GM18907 (cell line): ENCODE results near the gene DCC.
"Not testable (repeated sequence)": the region's sequence is repeated elsewhere in the genome, so short reads cannot be mapped to it uniquely, and the experiment has no call there.

ENCODE experiments used
- ATAC-seq: cut with Tn5 transposase; IDR thresholded peaks from one replicate; pipeline ENCODE4 v1.9.1; 2021; ENCODE audit warnings: mild to moderate bottlenecking, moderate library complexity; ENCODE audit not compliant: unreplicated experiment

The DCC gene

GRCh38 chr18:53458268-53458667 lies 1118.3 kb downstream of the DCC start:
- no peak for ATAC-seq

GRCh38 chr18:53458944-53459580 lies 1119.1 kb downstream of the DCC start:
- no peak for ATAC-seq

DNA sequence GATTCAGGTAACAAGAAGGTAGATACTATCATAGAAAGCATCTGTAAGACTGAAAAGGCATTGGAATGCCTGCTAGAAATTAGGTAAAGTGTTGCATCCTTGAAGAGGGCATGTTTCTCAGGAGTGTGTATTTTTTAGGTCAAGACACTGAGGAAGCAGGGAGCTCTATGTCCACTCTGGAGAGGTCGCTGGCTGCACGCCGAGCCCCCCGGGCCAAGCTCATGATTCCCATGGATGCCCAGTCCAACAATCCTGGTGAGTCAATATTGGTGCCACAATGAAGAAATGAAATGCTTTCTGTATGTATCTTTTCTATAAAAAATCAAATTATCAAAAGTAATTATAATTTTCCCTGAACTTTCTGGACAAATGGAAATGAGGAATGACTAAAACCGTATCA lies 1127.8 kb downstream of the DCC start:
- ATAC-seq: no peak

GRCh38 chr18:53468173-53468572 lies 1128.2 kb downstream of the DCC start:
- ATAC-seq: not testable (repeated sequence)

- ATAC-seq: no peak
Observed at GRCh38 chr18:53472546-53472945, 1132.5 kb downstream of the DCC start.

DNA sequence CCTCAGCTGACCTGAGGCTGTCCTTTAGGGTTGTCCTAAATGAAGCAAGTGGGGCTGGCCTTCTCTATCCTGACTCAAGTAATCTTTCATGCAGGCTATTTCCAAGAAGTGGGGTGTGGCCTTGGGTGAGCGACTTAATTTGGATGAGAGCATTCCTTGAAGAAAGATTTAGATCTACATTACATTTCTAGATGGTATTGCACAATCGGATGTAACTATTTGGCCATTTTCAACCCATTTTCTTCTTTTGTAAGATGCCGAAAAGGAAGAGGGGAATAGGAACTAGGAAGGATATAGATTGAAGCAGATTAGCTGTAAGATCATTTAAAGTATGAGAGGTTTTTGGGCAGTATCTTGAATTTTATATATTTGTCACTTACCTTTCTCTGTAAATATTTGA lies 1138.2 kb downstream of the DCC start:
- no peak for ATAC-seq

GRCh38 chr18:53486296-53486695 lies 1146.3 kb downstream of the DCC start:
- no peak for ATAC-seq

- ATAC-seq: no peak
Observed at GRCh38 chr18:53489266-53489665, 1149.3 kb downstream of the DCC start.

- ATAC-seq: no peak
Observed at GRCh38 chr18:53490019-53490418, 1150.0 kb downstream of the DCC start.

DNA sequence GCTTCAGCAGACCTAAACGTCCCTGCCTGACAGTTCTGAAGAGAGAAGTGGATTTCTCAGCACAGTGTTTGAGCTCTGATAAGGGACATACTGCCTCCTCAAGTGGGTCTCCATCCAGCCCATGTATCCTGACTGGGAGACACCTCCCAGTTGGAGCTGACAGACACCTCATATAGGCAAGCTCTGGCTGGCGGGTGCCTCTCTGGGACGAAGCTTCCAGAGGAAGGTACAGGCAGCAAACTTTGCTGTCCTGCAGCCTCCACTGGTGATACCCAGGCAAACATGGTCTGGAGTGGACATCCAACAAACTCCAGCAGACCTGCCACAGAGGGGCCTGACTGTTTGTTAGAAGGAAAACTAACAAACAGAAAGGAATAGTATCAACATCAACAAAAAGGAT lies 1156.0 kb downstream of the DCC start:
- ATAC-seq: no peak

- ATAC-seq: no peak
Observed at GRCh38 chr18:53503914-53504441, 1164.0 kb downstream of the DCC start.

- ATAC-seq: no peak
Observed at GRCh38 chr18:53508529-53508928, 1168.5 kb downstream of the DCC start.

DNA sequence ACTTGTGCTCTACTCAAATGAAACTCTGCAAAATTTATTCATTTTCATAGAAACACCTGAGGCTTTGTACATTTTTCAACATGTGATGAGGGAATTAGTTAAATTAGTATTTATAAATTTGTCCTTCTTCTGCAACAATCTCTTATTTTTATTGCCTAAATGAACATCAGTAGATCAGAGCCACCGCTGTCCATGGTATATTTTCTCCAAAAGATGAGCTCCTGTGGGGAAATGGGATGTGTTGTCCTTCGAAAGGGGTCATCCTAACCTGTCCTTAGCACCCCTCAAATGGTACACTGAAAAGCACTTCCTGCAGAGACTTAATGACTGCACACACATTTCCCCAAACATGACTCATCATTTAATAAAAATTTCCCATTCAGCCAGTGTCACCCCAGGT lies 1169.9 kb downstream of the DCC start:
- no peak for ATAC-seq

- ATAC-seq: not testable (repeated sequence)
Observed at GRCh38 chr18:53511725-53512124, 1171.7 kb downstream of the DCC start.

GRCh38 chr18:53521068-53521467 lies 1181.1 kb downstream of the DCC start:
- ATAC-seq: no peak

DNA sequence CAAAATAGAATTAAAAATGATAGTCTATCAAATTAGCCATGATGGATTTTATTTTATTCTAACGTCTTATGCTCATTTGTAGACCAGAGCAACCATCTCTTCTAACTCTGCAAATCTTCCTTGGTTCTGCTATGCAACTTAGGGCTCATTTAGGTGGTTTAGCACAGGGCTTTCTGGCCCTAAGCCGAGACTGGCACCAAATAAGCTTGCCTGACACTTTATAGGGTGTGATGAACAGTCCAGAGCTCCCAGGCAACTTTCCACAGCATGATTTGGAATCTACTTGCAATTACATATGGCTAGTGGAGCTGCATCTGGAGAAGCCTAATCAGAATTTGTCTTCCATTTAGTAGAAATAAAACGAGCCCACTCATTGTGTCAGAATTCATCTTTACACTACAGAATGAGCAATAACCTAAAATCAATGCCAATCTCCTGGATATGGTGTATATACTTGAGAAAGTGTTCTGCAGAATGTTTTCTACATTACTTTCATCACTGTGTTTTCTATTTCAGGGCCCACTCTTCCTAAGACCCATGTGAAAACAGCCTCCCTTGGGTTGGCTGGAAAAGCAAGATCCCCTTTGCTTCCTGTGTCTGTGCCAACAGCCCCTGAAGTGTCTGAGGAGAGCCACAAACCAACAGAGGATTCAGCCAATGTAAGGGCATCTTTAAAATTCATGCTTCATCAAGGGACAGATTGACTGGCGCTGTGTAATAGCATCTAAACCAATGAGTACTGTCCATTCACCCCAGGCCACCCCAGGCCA lies 1186.3 kb downstream of the DCC start:
- no peak for ATAC-seq

- ATAC-seq: no peak
Observed at GRCh38 chr18:53527365-53527764, 1187.4 kb downstream of the DCC start.

DNA sequence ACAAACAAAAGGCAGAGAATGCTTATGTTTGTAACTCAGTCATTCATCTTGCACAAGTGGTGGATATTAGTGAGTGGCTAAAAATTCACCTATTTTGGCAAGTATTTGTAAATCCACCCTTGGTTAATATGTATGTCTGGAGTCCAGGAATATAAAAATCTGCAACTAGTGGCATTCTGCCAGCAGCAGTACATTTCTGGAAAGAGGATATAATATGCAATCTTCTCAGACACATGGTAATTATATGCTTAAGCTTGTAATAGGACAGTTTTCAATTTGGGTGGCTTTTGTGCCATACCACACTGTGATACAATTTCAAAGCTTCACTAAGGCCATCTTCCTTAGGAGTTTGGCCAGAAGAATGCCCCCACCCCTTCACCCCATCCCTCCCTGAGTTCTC lies 1191.2 kb downstream of the DCC start:
- no peak for ATAC-seq

DNA sequence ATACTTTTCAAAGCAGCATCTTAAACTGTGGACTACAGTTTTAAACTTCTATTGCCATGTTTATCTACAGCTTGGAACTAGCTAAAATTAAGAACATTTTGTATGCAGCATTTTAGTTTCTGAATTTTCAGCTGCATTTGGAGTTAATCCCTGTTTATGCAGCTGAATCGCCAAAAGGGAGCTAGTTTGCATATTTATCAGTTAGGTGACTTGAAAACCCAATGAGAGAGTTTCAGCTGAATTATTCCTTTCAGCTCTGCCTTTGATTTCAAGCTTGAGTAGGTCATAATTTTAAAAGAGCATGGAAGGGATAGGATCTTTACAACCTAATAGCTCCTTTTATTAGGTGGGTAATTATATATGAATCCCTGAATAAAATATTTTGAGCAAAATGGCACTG lies 1191.9 kb downstream of the DCC start:
- ATAC-seq: no peak

- no peak for ATAC-seq
Observed at GRCh38 chr18:53534203-53534602, 1194.2 kb downstream of the DCC start.

DNA sequence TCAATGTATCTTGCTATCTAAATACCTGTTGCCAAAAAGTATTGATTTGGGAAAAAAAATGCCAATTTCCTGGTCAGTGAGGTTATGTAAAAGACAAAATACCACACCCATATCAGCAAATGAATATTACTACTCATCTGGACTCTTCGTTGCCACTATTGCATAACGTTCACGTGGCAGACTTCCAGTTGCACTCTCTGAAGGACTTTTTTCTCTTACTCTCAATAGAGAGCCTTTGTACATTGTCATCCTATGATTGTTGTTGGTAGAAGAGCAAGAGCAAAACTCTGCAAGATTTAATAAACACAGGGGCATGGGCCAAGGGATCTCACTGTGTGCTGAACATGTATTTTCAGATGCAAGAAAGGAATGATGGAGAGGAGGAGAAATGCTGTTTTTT lies 1194.7 kb downstream of the DCC start:
- ATAC-seq: no peak

DNA sequence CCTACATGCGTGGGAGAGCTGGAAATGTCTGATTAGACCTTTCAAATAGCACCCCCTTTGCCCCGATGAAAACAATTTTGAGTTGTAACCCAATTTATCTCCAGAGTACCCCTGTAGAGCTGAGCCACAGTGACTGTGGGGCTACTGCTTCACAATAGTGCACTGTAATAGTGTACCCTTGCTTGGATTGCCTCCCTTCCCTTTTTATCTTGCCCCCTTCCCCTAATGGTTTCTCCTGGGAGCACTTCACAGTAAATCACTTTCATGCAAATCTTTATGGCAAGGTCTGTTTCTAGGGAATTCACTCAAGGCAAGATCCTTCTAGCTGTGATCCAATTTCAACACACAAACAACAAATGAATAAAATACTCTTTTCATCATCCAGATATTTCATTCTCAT lies 1196.9 kb downstream of the DCC start:
- no peak for ATAC-seq
